K562 (cell line): ENCODE measurements around the gene MFN1. TPM values are rescaled to one million over a fixed set of nuclear protein-coding genes. Genes with fewer than 3 reads are reported as not detected.

Source experiments
- ATAC-seq: fragments of 200-7000 bp; cut with Tn5 transposase; 3 replicates; pipeline ENCODE4 v1.9.1; 2020; ENCODE audit warnings: moderate library complexity
- BruUV-seq: library from RNA; stranded (reverse); fragments of 400-500 nt; replicated peaks from 2 replicates; lab custom pipeline; 2021; lab: Mats Ljungman, UMichigan
- CTCF ChIA-PET: fragments of 300-600 bp; formaldehyde crosslinking; extraction: SDS; loops from one replicate; lab custom pipeline; 2021; ENCODE audit warnings: low intra/inter-chr PET ratio; lab: Yijun Ruan, JAX
- POLR2A ChIA-PET: fragments of 300-600, 350-650 bp; sonication (Branson Sonifier 250); formaldehyde crosslinking; extraction: SDS; loops from one replicate; lab custom pipeline; 2021; ENCODE audit warnings: antibody characterized with exemption, inconsistent platforms; lab: Yijun Ruan, JAX
- DNase-seq, 4 experiments: peaks; one replicate each; pipeline versions ENCODE4 v3.0.0 to v3.0.0-alpha.2; 2011 to 2018; ENCODE audit warnings: low spot score in 3 of 4, mixed read lengths in 3 of 4; ENCODE audit errors: extremely low read depth in 1 of 4
- FAIRE-seq: peaks from 2 replicates; lab custom pipeline; 2011; peaks lifted over from hg19 to GRCh38; lab: Jason Lieb, UNC
- H2AFZ ChIP-seq: 2 replicates; pipeline ENCODE4 v1.6.0; 2011; ENCODE audit warnings: low read depth, low read length, control low read depth, inconsistent platforms
- H3K27ac ChIP-seq: fragments of 200-600 bp; 3 replicates; pipeline ENCODE4 v1.8.0; 2011; ENCODE audit warnings: low read depth, mild to moderate bottlenecking, control low read depth, inconsistent platforms, low read length, moderate library complexity, mixed read lengths; ENCODE audit errors: extremely low read depth
- H3K27me3 ChIP-seq, 2 experiments: fragments of 300-600 bp in 1 of 2; 2 replicates in 1 of 2; 3 replicates in 1 of 2; pipeline versions ENCODE4 v1.6.0 to v1.8.0; 2011; ENCODE audit warnings: inconsistent platforms in 2 of 2, low read length in 2 of 2, mild to moderate bottlenecking in 1 of 2, mixed read lengths in 1 of 2, moderate library complexity in 1 of 2; ENCODE audit not compliant: control insufficient read depth in 2 of 2, insufficient read depth in 2 of 2
- H3K36me3 ChIP-seq: fragments of 300-600 bp; 3 replicates; pipeline ENCODE4 v1.8.0; 2011; ENCODE audit warnings: mild to moderate bottlenecking, low read length, inconsistent platforms; ENCODE audit not compliant: control insufficient read depth, insufficient read depth
- H3K4me1 ChIP-seq, 2 experiments: fragments of 200-600 bp in 1 of 2; replicated peaks in 1 of 2; 2 replicates in 1 of 2; 3 replicates in 1 of 2; pipeline versions ENCODE4 v1.5.1 to v1.8.0; 2011; ENCODE audit warnings: inconsistent platforms in 2 of 2, low read length in 2 of 2, mild to moderate bottlenecking in 1 of 2, mixed read lengths in 1 of 2, moderate library complexity in 1 of 2; ENCODE audit not compliant: control insufficient read depth in 2 of 2, insufficient read depth in 2 of 2
- H3K4me2 ChIP-seq: 2 replicates; pipeline ENCODE4 v1.6.1; 2011; ENCODE audit warnings: low read length, control low read depth, inconsistent platforms, mixed read lengths; ENCODE audit not compliant: insufficient read depth
- H3K4me3 ChIP-seq: fragments of 200-600 bp; sonication (generic), shearing (Covaris generic); 2 replicates; pipeline ENCODE4 v1.5.1; 2016; ENCODE audit warnings: control low read depth, inconsistent platforms
- H3K79me2 ChIP-seq: fragments of 200-600 bp; 3 replicates; pipeline ENCODE4 v1.8.0; 2011; ENCODE audit warnings: low read length, inconsistent platforms; ENCODE audit not compliant: control insufficient read depth, insufficient read depth
- H3K9ac ChIP-seq, 2 experiments: 2 replicates each; pipeline versions ENCODE4 v1.6.0 to v1.6.1; 2011; ENCODE audit warnings: low read depth in 2 of 2, low read length in 2 of 2, control low read depth in 1 of 2, inconsistent platforms in 1 of 2, mild to moderate bottlenecking in 1 of 2, mixed read lengths in 1 of 2; ENCODE audit not compliant: insufficient read depth in 1 of 2
- H3K9me1 ChIP-seq: one replicate; pipeline ENCODE4 v1.6.0; 2011; ENCODE audit warnings: inconsistent platforms, mild to moderate bottlenecking, low read length, moderate library complexity; ENCODE audit not compliant: control insufficient read depth, insufficient read depth
- H3K9me3 ChIP-seq: replicated peaks from 2 replicates; pipeline ENCODE4 v1.5.1; 2011; ENCODE audit warnings: low read depth, low read length, inconsistent platforms; ENCODE audit not compliant: control insufficient read depth, insufficient read depth
- H4K20me1 ChIP-seq: replicated peaks from 2 replicates; pipeline ENCODE4 v1.6.1; 2011; ENCODE audit warnings: low read length, inconsistent platforms, mixed read lengths; ENCODE audit not compliant: control insufficient read depth, insufficient read depth
- COPS2 ChIP-seq: fragments of 450-650 bp; conservative IDR thresholded peaks from 2 replicates; pipeline ENCODE4 v1.6.1; 2016; ENCODE audit warnings: mild to moderate bottlenecking, moderate library complexity
- E2F4 ChIP-seq: sonication (generic); formaldehyde crosslinking; IDR thresholded peaks from 2 replicates; pipeline ENCODE4 v1.8.0; 2022; ENCODE audit warnings: mild to moderate bottlenecking, low read depth, missing genetic modification reagents
- EP400 ChIP-seq: fragments of 450-650 bp; IDR thresholded peaks from 2 replicates; pipeline ENCODE4 v1.6.1; 2017; ENCODE audit warnings: antibody characterized with exemption, mild to moderate bottlenecking, moderate library complexity
- ETV1 ChIP-seq: fragments of 450-650 bp; conservative IDR thresholded peaks from 2 replicates; pipeline ENCODE4 v1.6.1; 2016; ENCODE audit warnings: missing genetic modification characterization, control low read depth, low read depth, missing compliant biosample characterization
- MGA ChIP-seq: fragments of 450-650 bp; IDR thresholded peaks from 2 replicates; pipeline ENCODE4 v1.6.1; 2016; ENCODE audit warnings: mild to moderate bottlenecking, moderate library complexity
- MNT ChIP-seq, 2 experiments: fragments of 450-650 bp; conservative IDR thresholded peaks; 2 replicates each; pipeline ENCODE4 v1.6.1; 2017; ENCODE audit warnings: mild to moderate bottlenecking in 2 of 2, moderate library complexity in 2 of 2
- WGBS: fragments of 100-300 bp; shearing (Covaris generic); methylation state at CpG from one replicate; pipeline ENCODE4 v1.1.6; 2016; ENCODE audit warnings: low coverage, mixed read lengths; ENCODE audit not compliant: insufficient coverage; ENCODE audit errors: missing lambda C conversion rate; 5-methylcytosine and 5-hydroxymethylcytosine counted together
- in situ Hi-C: fragments of 300-500 bp; cut with MboI; formaldehyde crosslinking; loops from 4 replicates; pipeline ENCODE4 v1.15.0; 2018; ENCODE audit warnings: inconsistent platforms, mixed read lengths
- intact Hi-C: fragments of 100-400 bp; cut with micrococcal nuclease; formaldehyde crosslinking; loops from 2 replicates; pipeline ENCODE4 v1.14.2; 2022
- polyA plus RNA-seq, 8 experiments: library from polyadenylated mRNA; depleted of rRNA in 4 of 8; stranded (reverse) in 5 of 8; unstranded in 3 of 8; fragments of >200 nt; fragmentation: Nextera tagmentation in 2 of 8; fragmentation: Illumina TruSeq in 1 of 8; extraction: Ambion mirVana in 2 of 8; extraction: Trizol in 1 of 8; gene quantifications; 2 replicates each; pipeline versions ENCODE4 v1.2.1 to v1.2.3, GENCODE V29; 2011 to 2014; ENCODE audit warnings: inconsistent platforms in 1 of 8, missing spikeins in 1 of 8
- total RNA-seq, 7 experiments: library from RNA; depleted of rRNA in 6 of 7; stranded (reverse); fragments of >200 nt in 6 of 7; fragmentation: Illumina TruSeq in 2 of 7; extraction: Trizol in 2 of 7; gene quantifications; 2 replicates each; pipeline versions ENCODE4 v1.2.1 to v1.2.3, GENCODE V29; 2011 to 2021; ENCODE audit warnings: low replicate concordance in 1 of 7

The MFN1 gene
- total and polyA plus RNA-seq, 9 of the 15 experiments (the other 6 are each of a cell fraction or from before 2014, with no cell fraction given) = 10.5 to 42.7 (median 22.6) TPM

- DNase-seq = peak; percentile 24 to 60 (median 41)
- in situ Hi-C loops = loop anchor here (5.0 to 25.0 kb wide), 2 partner anchors 177 to 862 kb away; partner anchors contain the start of gene PIK3CA
- FAIRE-seq = peak; percentile 78
- TF ChIP-seq COPS2 (no peak), EP400 (peak; percentile 15; the same call in 1 of the 2 replicates), MGA (peak; percentile 28; the same call in 1 of the 2 replicates), E2F4 (no peak), ETV1 (tag) (peak; percentile 49; the same call in 1 of the 2 replicates), MNT (conservative IDR thresholded peaks at IDR 0.05) (peak; percentile 63 to 77; a peak in 3 of 4 replicates)
Measured at GRCh38 chr3:179324270-179324754, 23.2 kb upstream of the MFN1 start.

More at GRCh38 chr3:179324270-179324754, 23.2 kb upstream of the MFN1 start:
- Histone ChIP-seq H3K4me3 (peak overlapping the region; percentile 94), H3K9ac (peak overlapping the region; percentile 82 to 89; a peak in 3 of 4 replicates), H3K4me1 (peaks cover 15 to 23% of the 10 kb centered on the region in 2 experiments; a peak in 4 of 5 replicates), H3K27ac (peak overlapping the region; percentile 96), H4K20me1 (no peaks in the 10 kb centered on the region), H3K79me2 (peaks cover 64% of the 10 kb centered on the region), H3K27me3 (no peaks in the 10 kb centered on the region), H3K9me1 (no peaks in the 10 kb centered on the region), H3K4me2 (peak overlapping the region; percentile 86), H3K36me3 (peaks cover 40% of the 10 kb centered on the region), H2AFZ (peak overlapping the region; percentile 99; the same call in 1 of the 2 replicates), H3K9me3 (no peaks in the 10 kb centered on the region)
- WGBS = 0% methylated on average over 8 of the region's 8 CpGs
- ChIA-PET POLR2A (interaction anchor here (0.8 to 2.8 kb wide), 6 partner anchors 9 to 304 kb away, joined by 3 to 14 read pairs (median 4); partner anchors contain the start of gene ACTL6A), CTCF (no interaction called here)
- ATAC-seq = peak; percentile 40
- BruUV-seq = TSS peak; percentile 58
- intact Hi-C loops = loop anchor here (5.0 to 10.0 kb wide), 3 partner anchors 357 to 887 kb away; no protein-coding TSS in a partner anchor
